IPS-18c (cell line): ENCODE data around the gene CDK4.
"Not testable (repeated sequence)": the region's sequence is repeated elsewhere in the genome, so short reads cannot be mapped to it uniquely, and the experiment has no call there.

Experiments
- H3K4me3 ChIP-seq: 2 replicates; pipeline ENCODE4 v1.7.0; 2013; ENCODE audit warnings: low read depth, mild to moderate bottlenecking, low read length, moderate library complexity; ENCODE audit not compliant: insufficient read depth
- H3K9me3 ChIP-seq: one replicate; pipeline ENCODE4 v1.6.1; 2013; ENCODE audit warnings: mild to moderate bottlenecking, low read length, moderate library complexity; ENCODE audit not compliant: control insufficient read depth, insufficient read depth

Gene CDK4

GRCh38 chr12:57724936-57725740 lies 27.0 kb downstream of the CDK4 start:
- H3K4me3 ChIP-seq = no peak overlapping the region
- H3K9me3 ChIP-seq = no peaks in the 10 kb centered on the region

- no peaks in the 10 kb centered on the region for H3K9me3 ChIP-seq
- no peak overlapping the region for H3K4me3 ChIP-seq
Observed at GRCh38 chr12:57724003-57724935, 27.8 kb downstream of the CDK4 start.

- Histone ChIP-seq H3K4me3 (no peak overlapping the region), H3K9me3 (no peaks in the 10 kb centered on the region)
Observed at GRCh38 chr12:57723630-57723962, 28.5 kb downstream of the CDK4 start.

GRCh38 chr12:57722716-57723629 lies 29.1 kb downstream of the CDK4 start:
- Histone ChIP-seq H3K9me3 (no peaks in the 10 kb centered on the region), H3K4me3 (no peak overlapping the region)

GRCh38 chr12:57721846-57722608 lies 30.1 kb downstream of the CDK4 start:
- not testable (repeated sequence) for H3K4me3 ChIP-seq, H3K9me3 ChIP-seq

GRCh38 chr12:57720606-57721595 lies 31.2 kb downstream of the CDK4 start:
- no peak overlapping the region for H3K4me3 ChIP-seq
- no peaks in the 10 kb centered on the region for H3K9me3 ChIP-seq

- no peak overlapping the region for H3K4me3 ChIP-seq
- H3K9me3 ChIP-seq = no peaks in the 10 kb centered on the region
Observed at GRCh38 chr12:57719777-57720605, 32.1 kb downstream of the CDK4 start.

- Histone ChIP-seq H3K9me3 (no peaks in the 10 kb centered on the region), H3K4me3 (no peak overlapping the region)
Observed at GRCh38 chr12:57718641-57719528, 33.2 kb downstream of the CDK4 start.

- no peaks in the 10 kb centered on the region for H3K9me3 ChIP-seq
- H3K4me3 ChIP-seq = no peak overlapping the region
Observed at GRCh38 chr12:57717846-57718640, 34.1 kb downstream of the CDK4 start.

GRCh38 chr12:57717131-57717530 lies 35.0 kb downstream of the CDK4 start:
- Histone ChIP-seq H3K9me3 (no peaks in the 10 kb centered on the region), H3K4me3 (no peak overlapping the region)

GRCh38 chr12:57716305-57716704 lies 35.8 kb downstream of the CDK4 start:
- no peaks in the 10 kb centered on the region for H3K9me3 ChIP-seq
- no peak overlapping the region for H3K4me3 ChIP-seq

GRCh38 chr12:57715786-57716185 lies 36.3 kb downstream of the CDK4 start:
- no peaks in the 10 kb centered on the region for H3K9me3 ChIP-seq
- no peak overlapping the region for H3K4me3 ChIP-seq

- H3K4me3 ChIP-seq, H3K9me3 ChIP-seq: not testable (repeated sequence)
Observed at GRCh38 chr12:57715036-57715748, 36.9 kb downstream of the CDK4 start.
